Germinal center (tissue), 1 donor: ENCODE measurements around the gene TREML2.
"Not testable (repeated sequence)": the region's sequence is repeated elsewhere in the genome, so short reads cannot be mapped to it uniquely, and the experiment has no call there.

Experiments
- DNase-seq: peaks from one replicate; pipeline ENCODE4 v3.0.0; 2012; ENCODE audit warnings: mixed read lengths, low spot score

The TREML2 gene

GRCh38 chr6:41208439-41209106 lies 7.6 kb upstream of the TREML2 start:
- DNase-seq: no peak

GRCh38 chr6:41204156-41204555 lies 3.2 kb upstream of the TREML2 start:
- DNase-seq: no peak

- DNase-seq: no peak
Measured at GRCh38 chr6:41201764-41202173, 820 bp upstream of the TREML2 start.

- peak; percentile 27 for DNase-seq
Measured at GRCh38 chr6:41200296-41200900, 551 bp downstream of the TREML2 start.

- no peak for DNase-seq
Measured at GRCh38 chr6:41199552-41200246, 1.2 kb downstream of the TREML2 start.

- no peak for DNase-seq
Measured at GRCh38 chr6:41197234-41197633, 3.7 kb downstream of the TREML2 start.

GRCh38 chr6:41194386-41194785 lies 6.6 kb downstream of the TREML2 start:
- no peak for DNase-seq

- no peak for DNase-seq
Measured at GRCh38 chr6:41193884-41194283, 7.1 kb downstream of the TREML2 start.

- no peak for DNase-seq
Measured at GRCh38 chr6:41193171-41193734, 7.7 kb downstream of the TREML2 start.

GRCh38 chr6:41191569-41191968 lies 9.4 kb downstream of the TREML2 start:
- DNase-seq: peak; percentile 35

- no peak for DNase-seq
Measured at GRCh38 chr6:41190791-41191190, 10.2 kb downstream of the TREML2 start.

- DNase-seq: no peak
Measured at GRCh38 chr6:41189967-41190366, 11.0 kb downstream of the TREML2 start.

- DNase-seq: not testable (repeated sequence)
Measured at GRCh38 chr6:41189046-41189445, 11.9 kb downstream of the TREML2 start.

- no peak for DNase-seq
Measured at GRCh38 chr6:41187924-41188886, 12.7 kb downstream of the TREML2 start.

GRCh38 chr6:41186031-41186562 lies 14.9 kb downstream of the TREML2 start:
- DNase-seq: no peak

GRCh38 chr6:41184761-41185160 lies 16.2 kb downstream of the TREML2 start:
- no peak for DNase-seq

- peak; percentile 70 for DNase-seq
Measured at GRCh38 chr6:41182069-41183034, 18.6 kb downstream of the TREML2 start.

GRCh38 chr6:41181566-41181965 lies 19.4 kb downstream of the TREML2 start:
- no peak for DNase-seq

GRCh38 chr6:41179163-41179562 lies 21.8 kb downstream of the TREML2 start:
- no peak for DNase-seq

- DNase-seq: no peak
Measured at GRCh38 chr6:41177695-41178094, 23.3 kb downstream of the TREML2 start.
